Lower leg skin (tissue), 3 donors: ENCODE measurements around the gene BANP.
"Not testable (repeated sequence)": the region's sequence is repeated elsewhere in the genome, so short reads cannot be mapped to it uniquely, and the experiment has no call there.

Experiments
- POLR2A ChIP-seq, 2 donors: fragments of 450-650 bp; IDR thresholded peaks; one replicate each; pipeline ENCODE4 v1.6.1; 2016 to 2017; ENCODE audit warnings: antibody characterized with exemption in 2 of 2, mild to moderate bottlenecking in 1 of 2, moderate library complexity in 1 of 2
- TF ChIP-seq, protein P1 (sequence below), 3 donors: fragments of 450-650 bp; IDR thresholded peaks; one replicate each; pipeline ENCODE4 v1.5.1; 2016; ENCODE audit warnings: antibody characterized with exemption in 3 of 3, mild to moderate bottlenecking in 3 of 3, moderate library complexity in 2 of 3

DNA sequence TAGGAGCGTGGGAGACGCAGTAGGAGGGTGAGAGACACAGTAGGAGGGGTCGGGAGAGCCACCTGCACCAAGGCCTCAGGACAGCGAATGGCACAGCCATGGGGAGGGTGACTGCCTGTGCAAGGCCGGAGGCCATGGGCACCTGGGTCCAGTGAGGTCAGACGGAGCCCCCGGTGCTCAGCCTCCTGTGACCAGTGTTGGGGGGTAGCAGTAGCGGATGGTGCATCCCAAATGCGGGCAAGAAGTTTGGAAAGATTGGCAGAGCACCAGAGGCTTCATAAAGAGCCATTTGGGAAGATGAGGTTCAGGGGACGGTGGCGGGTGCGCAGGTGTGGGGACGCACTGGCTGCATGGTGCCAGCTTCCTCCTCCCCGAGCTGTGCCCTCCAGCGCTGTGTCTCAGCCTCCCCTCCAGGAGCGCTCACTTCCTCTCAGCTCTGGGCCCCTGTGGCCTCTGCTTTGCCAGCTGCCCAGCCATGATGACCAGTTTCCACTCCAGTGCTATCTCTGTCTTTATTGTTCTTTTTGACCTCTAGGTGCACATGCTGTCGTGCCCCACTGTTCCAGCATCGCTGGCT, 90.8 kb downstream of the BANP start:
- TF ChIP-seq, protein P1, sequence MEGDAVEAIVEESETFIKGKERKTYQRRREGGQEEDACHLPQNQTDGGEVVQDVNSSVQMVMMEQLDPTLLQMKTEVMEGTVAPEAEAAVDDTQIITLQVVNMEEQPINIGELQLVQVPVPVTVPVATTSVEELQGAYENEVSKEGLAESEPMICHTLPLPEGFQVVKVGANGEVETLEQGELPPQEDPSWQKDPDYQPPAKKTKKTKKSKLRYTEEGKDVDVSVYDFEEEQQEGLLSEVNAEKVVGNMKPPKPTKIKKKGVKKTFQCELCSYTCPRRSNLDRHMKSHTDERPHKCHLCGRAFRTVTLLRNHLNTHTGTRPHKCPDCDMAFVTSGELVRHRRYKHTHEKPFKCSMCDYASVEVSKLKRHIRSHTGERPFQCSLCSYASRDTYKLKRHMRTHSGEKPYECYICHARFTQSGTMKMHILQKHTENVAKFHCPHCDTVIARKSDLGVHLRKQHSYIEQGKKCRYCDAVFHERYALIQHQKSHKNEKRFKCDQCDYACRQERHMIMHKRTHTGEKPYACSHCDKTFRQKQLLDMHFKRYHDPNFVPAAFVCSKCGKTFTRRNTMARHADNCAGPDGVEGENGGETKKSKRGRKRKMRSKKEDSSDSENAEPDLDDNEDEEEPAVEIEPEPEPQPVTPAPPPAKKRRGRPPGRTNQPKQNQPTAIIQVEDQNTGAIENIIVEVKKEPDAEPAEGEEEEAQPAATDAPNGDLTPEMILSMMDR (IDR thresholded peaks at IDR 0.05): not testable (repeated sequence)
- TF ChIP-seq POLR2A (IDR thresholded peaks at IDR 0.05): not testable (repeated sequence)
